Body of pancreas (tissue), 4 donors: ENCODE measurements around the gene COL5A1. TPM values are rescaled to one million over a fixed set of nuclear protein-coding genes. Genes with fewer than 3 reads are reported as not detected.
A peak's percentile ranks its signal among the peaks of the same experiment; 100 is the strongest.

Experiments used
- ATAC-seq: fragments of 150-250 bp; one replicate; pipeline ENCODE4 v1.9.1; 2016
- DNase-seq, 4 donors: peaks; one replicate each; pipeline ENCODE4 v3.0.0-alpha.2; 2019
- H3K27ac ChIP-seq, 4 donors: fragments of 200-600 bp; sonication (generic); 1 replicate in 3 of 4; 2 replicates in 1 of 4; pipeline versions ENCODE4 v1.5.1 to v1.6.1; 2016 to 2019; ENCODE audit warnings: mild to moderate bottlenecking in 1 of 4, mixed read lengths in 1 of 4, moderate library complexity in 1 of 4
- H3K27me3 ChIP-seq, 2 donors: fragments of 200-600 bp; sonication (generic); one replicate each; pipeline ENCODE4 v1.6.0; 2016; ENCODE audit warnings: mild to moderate bottlenecking in 1 of 2
- H3K36me3 ChIP-seq, 2 donors: fragments of 200-600 bp; sonication (generic); replicated peaks in 1 of 2; 2 replicates each; pipeline ENCODE4 v1.5.1; 2016; ENCODE audit warnings: low read depth in 2 of 2; ENCODE audit not compliant: insufficient read depth in 1 of 2
- H3K4me1 ChIP-seq: fragments of 200-600 bp; sonication (generic); one replicate; pipeline ENCODE4 v1.6.0; 2016
- H3K4me3 ChIP-seq, 2 donors: fragments of 200-600 bp; sonication (generic); 1 replicate in 1 of 2; 2 replicates in 1 of 2; pipeline ENCODE4 v1.5.1; 2016 to 2019
- H3K9me3 ChIP-seq, 3 donors: fragments of 200-600 bp; sonication (generic); 1 replicate in 2 of 3; 2 replicates in 1 of 3; pipeline ENCODE4 v1.5.1; 2016
- POLR2A ChIP-seq, 3 donors: fragments of 450-650 bp; IDR thresholded peaks; one replicate each; pipeline ENCODE4 v1.6.1; 2016; ENCODE audit warnings: antibody characterized with exemption in 3 of 3, mild to moderate bottlenecking in 2 of 3
- WGBS, 2 donors: methylation state at CpG; one replicate each; pipeline ENCODE4 v1.1.5; 2017; 5-methylcytosine and 5-hydroxymethylcytosine counted together
- intact Hi-C: fragments of 100-400 bp; cut with DNase I; formaldehyde crosslinking; loops from one replicate; pipeline ENCODE4 v1.15.1; 2023
- total RNA-seq, 2 donors: library from RNA; depleted of rRNA; stranded (reverse); fragments of >200 nt; gene quantifications; one replicate each; pipeline ENCODE4 v1.1.0, GENCODE V29; 2016
- TF ChIP-seq, protein P1 (sequence below), 7 experiments: fragments of 450-650 bp in 4 of 7; fragments of 200-600 bp in 3 of 7; sonication (generic) in 3 of 7; IDR thresholded peaks; one replicate each; pipeline ENCODE4 v1.5.1; 2016 to 2019; ENCODE audit warnings: antibody characterized with exemption in 7 of 7

Gene COL5A1
- total RNA-seq, 2 donors from 2014 or later = 7.0 to 14.5 TPM

DNA sequence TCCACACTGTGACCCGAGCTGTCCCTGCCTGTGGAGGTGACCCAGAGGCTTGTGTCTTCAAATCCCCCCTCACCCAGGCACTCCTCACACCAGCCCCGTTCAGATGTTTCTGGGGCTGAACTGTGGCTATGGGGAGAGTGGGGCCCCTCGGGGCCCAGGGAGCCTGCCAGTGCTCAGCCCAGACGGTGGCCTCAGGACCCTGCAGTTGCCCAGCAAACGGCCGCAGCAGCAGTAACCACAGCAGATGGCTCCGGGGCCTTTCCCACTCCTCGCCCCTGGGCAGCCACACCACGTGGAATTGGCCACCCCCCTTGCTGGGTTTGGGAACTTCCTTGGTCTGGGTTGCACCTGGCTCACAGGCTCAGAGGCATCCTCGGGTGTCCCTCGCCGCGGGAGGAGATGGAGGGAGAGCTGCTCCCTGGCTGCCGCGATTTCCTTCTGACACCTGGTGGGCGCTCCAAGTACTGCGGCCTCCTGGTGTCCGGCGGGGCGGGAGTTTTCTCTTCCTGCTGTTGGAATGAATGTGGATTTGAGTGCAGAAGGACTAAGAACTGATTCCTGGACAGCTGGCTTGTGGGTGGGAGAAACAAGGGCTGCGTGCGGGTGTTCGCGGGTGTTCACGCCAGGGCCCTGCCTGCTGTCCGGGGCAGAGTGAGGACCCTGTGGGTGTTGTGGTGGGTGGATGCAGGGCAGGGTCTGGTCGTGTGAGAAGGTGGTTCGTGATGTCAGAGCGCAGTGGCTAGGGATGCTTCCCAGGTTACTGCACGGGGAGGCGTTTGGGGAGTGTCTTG lies 97.5 kb downstream of the COL5A1 start:
- WGBS, 2 donors = 21 to 44% methylated on average over 6 to 31 of the region's 31 CpGs
- no peaks in the 10 kb centered on the region for H3K27me3 ChIP-seq
- TF ChIP-seq, protein P1, sequence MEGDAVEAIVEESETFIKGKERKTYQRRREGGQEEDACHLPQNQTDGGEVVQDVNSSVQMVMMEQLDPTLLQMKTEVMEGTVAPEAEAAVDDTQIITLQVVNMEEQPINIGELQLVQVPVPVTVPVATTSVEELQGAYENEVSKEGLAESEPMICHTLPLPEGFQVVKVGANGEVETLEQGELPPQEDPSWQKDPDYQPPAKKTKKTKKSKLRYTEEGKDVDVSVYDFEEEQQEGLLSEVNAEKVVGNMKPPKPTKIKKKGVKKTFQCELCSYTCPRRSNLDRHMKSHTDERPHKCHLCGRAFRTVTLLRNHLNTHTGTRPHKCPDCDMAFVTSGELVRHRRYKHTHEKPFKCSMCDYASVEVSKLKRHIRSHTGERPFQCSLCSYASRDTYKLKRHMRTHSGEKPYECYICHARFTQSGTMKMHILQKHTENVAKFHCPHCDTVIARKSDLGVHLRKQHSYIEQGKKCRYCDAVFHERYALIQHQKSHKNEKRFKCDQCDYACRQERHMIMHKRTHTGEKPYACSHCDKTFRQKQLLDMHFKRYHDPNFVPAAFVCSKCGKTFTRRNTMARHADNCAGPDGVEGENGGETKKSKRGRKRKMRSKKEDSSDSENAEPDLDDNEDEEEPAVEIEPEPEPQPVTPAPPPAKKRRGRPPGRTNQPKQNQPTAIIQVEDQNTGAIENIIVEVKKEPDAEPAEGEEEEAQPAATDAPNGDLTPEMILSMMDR (IDR thresholded peaks at IDR 0.05) = peak; percentile 70 to 85 (median 79)
- TF ChIP-seq POLR2A (IDR thresholded peaks at IDR 0.05) = no peak
- DNase-seq (peak; percentile 57 to 73 (median 66)), ATAC-seq (peak; percentile 62)
- H3K36me3 ChIP-seq = no peaks in the 10 kb centered on the region
- H3K27ac ChIP-seq = no peak overlapping the region
- H3K9me3 ChIP-seq = no peaks in the 10 kb centered on the region
- H3K4me3 ChIP-seq = no peak overlapping the region
- peaks cover 6% of the 10 kb centered on the region for H3K4me1 ChIP-seq
- intact Hi-C loops = loop anchor here (5.0 to 10.0 kb wide), 2 partner anchors 42 to 564 kb away; no protein-coding TSS in a partner anchor

DNA sequence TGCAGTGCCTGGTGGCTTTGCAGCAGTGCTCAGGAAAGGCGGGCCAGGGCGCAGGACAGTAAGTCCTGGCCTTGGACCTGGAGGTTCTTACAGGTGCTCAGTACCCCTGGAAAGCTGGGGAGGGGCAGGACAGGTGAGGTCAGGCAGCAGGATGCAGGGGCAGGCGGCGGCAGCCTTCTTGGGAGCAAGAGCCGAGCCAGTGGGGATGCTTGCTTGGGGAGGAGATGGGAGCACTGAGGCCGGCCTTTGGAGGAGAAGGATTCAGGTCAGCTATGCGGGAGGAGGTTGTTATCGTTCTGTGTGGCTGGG lies 98.0 kb downstream of the COL5A1 start:
- no peak for ATAC-seq
- peaks cover under 1% of the 10 kb centered on the region for H3K4me1 ChIP-seq
- 65 to 73% methylated on average over 2 to 8 of the region's 8 CpGs for WGBS, 2 donors
- H3K27ac ChIP-seq = no peak overlapping the region
- H3K4me3 ChIP-seq = no peak overlapping the region
- DNase-seq = no peak
- no peaks in the 10 kb centered on the region for H3K9me3 ChIP-seq
- TF ChIP-seq POLR2A (IDR thresholded peaks at IDR 0.05) = no peak
- TF ChIP-seq, protein P1 (IDR thresholded peaks at IDR 0.05) = no peak
- H3K27me3 ChIP-seq = no peaks in the 10 kb centered on the region
- intact Hi-C loops = loop anchor here (5.0 to 10.0 kb wide), 2 partner anchors 42 to 565 kb away; no protein-coding TSS in a partner anchor
- H3K36me3 ChIP-seq = no peaks in the 10 kb centered on the region

DNA sequence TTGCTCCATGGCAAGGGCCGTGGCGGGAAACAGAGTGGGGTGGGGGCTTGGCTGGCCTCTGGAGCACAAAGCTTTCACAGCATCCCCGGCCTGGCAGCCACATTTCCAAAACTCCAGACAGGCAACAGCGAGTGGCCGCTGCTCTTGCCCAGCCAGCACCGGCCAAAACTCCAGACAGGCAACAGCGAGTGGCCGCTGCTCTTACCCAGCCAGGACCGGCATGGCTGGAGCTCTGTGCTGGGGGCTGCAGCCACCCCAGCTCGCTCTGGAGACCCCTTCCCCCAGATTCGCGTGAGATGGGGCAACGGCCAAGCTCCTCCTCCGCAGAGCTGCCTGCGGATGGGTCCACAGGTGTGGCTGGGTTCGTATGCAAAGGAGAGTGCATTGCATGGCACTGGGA lies 98.5 kb downstream of the COL5A1 start:
- Histone ChIP-seq H3K27me3 (no peaks in the 10 kb centered on the region), H3K4me1 (no peaks in the 10 kb centered on the region), H3K4me3 (no peak overlapping the region), H3K9me3 (no peaks in the 10 kb centered on the region), H3K36me3 (no peaks in the 10 kb centered on the region), H3K27ac (no peak overlapping the region)
- no peak for ATAC-seq
- 69% methylated on average over 10 of the region's 16 CpGs; no CpG with 5 or more reads in 1 of the 2 donors for WGBS, 2 donors
- TF ChIP-seq, protein P1 (IDR thresholded peaks at IDR 0.05) = no peak
- TF ChIP-seq POLR2A (IDR thresholded peaks at IDR 0.05) = no peak
- intact Hi-C loops = no loop called here
- no peak for DNase-seq

DNA sequence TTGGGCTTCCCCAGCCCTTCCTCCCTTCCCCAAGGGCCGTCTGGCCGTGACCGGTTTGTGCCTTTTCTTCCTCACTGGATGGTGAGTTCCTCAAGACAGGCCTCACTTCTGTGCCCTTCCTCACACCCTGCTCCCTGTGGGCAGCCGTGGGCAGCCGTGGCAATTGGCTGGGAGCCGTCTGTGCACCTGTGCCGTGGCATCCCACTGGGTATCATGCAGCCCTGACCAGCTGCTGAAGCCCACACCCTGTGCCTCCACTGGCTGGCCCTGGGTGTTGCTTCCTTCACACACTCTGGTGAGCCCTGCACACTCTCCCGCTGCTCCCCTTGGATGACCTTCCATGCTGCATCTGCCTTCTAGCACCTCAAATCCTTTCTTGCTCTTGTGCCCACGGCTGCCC lies 100.2 kb downstream of the COL5A1 start:
- WGBS, 2 donors = 37 to 64% methylated on average over 5 to 9 of the region's 9 CpGs
- H3K4me1 ChIP-seq = no peaks in the 10 kb centered on the region
- H3K27ac ChIP-seq = no peak overlapping the region
- no peak for DNase-seq
- no peaks in the 10 kb centered on the region for H3K9me3 ChIP-seq
- H3K36me3 ChIP-seq = no peaks in the 10 kb centered on the region
- H3K4me3 ChIP-seq = no peak overlapping the region
- intact Hi-C loops = no loop called here
- TF ChIP-seq, protein P1 (IDR thresholded peaks at IDR 0.05) = no peak
- TF ChIP-seq POLR2A (IDR thresholded peaks at IDR 0.05) = no peak
- ATAC-seq = no peak
- no peaks in the 10 kb centered on the region for H3K27me3 ChIP-seq
